Measurements from ENCODE around the gene CD47.

The CD47 gene

GRCh38 chr3:108008931-108009639 is 81.7 kb downstream of the CD47 start:
- TF ChIP-seq CTCF (IDR thresholded peaks at IDR 0.05; ENCODE audit: low read depth, low read length, missing control alignments): no peak
- in situ Hi-C loops (cut with HindIII; ENCODE audit: low sequenced_read_pairs): no loop called here
- peak; percentile 88 for DNase-seq (ENCODE audit: low read depth)

GRCh38 chr3:108008106-108008505 is 82.7 kb downstream of the CD47 start:
- H3K4me3 ChIP-seq (ENCODE audit: low read depth, low read length): no peak overlapping the region
- DNase-seq (ENCODE audit: low read depth): no peak
- in situ Hi-C loops (cut with HindIII; ENCODE audit: low sequenced_read_pairs): no loop called here
- no peak for TF ChIP-seq CTCF (IDR thresholded peaks at IDR 0.05; ENCODE audit: low read depth, low read length, missing control alignments)

More at GRCh38 chr3:108008931-108009639, 81.7 kb downstream of the CD47 start:
- H3K4me3 ChIP-seq (ENCODE audit: low read depth, low read length): no peak overlapping the region

- DNase-seq (ENCODE audit: low read depth): peak; percentile 44
- TF ChIP-seq CTCF (IDR thresholded peaks at IDR 0.05; ENCODE audit: low read depth, low read length, missing control alignments): no peak
- in situ Hi-C loops (cut with HindIII; ENCODE audit: low sequenced_read_pairs): no loop called here
- no peak overlapping the region for H3K4me3 ChIP-seq (ENCODE audit: low read depth, low read length)
Observed at GRCh38 chr3:108006881-108007331, 83.9 kb downstream of the CD47 start.

GRCh38 chr3:108006077-108006771 is 84.6 kb downstream of the CD47 start:
- in situ Hi-C loops (cut with HindIII; ENCODE audit: low sequenced_read_pairs): no loop called here
- no peak overlapping the region for H3K4me3 ChIP-seq (ENCODE audit: low read depth, low read length)
- TF ChIP-seq CTCF (IDR thresholded peaks at IDR 0.05; ENCODE audit: low read depth, low read length, missing control alignments): no peak
- no peak for DNase-seq (ENCODE audit: low read depth)

GRCh38 chr3:108004647-108005046 is 86.2 kb downstream of the CD47 start:
- no peak for DNase-seq (ENCODE audit: low read depth)
- TF ChIP-seq CTCF (IDR thresholded peaks at IDR 0.05; ENCODE audit: low read depth, low read length, missing control alignments): no peak
- in situ Hi-C loops (cut with HindIII; ENCODE audit: low sequenced_read_pairs): no loop called here
- H3K4me3 ChIP-seq (ENCODE audit: low read depth, low read length): no peak overlapping the region

- in situ Hi-C loops (cut with HindIII; ENCODE audit: low sequenced_read_pairs): no loop called here
- TF ChIP-seq CTCF (IDR thresholded peaks at IDR 0.05; ENCODE audit: low read depth, low read length, missing control alignments): no peak
- no peak overlapping the region for H3K4me3 ChIP-seq (ENCODE audit: low read depth, low read length)
- DNase-seq (ENCODE audit: low read depth): no peak
Observed at GRCh38 chr3:108001457-108001856, 89.4 kb downstream of the CD47 start.

All from astrocyte of the cerebellum (primary cell).